Measurements from ENCODE around the gene CACNA1B.

The CACNA1B gene

DNA sequence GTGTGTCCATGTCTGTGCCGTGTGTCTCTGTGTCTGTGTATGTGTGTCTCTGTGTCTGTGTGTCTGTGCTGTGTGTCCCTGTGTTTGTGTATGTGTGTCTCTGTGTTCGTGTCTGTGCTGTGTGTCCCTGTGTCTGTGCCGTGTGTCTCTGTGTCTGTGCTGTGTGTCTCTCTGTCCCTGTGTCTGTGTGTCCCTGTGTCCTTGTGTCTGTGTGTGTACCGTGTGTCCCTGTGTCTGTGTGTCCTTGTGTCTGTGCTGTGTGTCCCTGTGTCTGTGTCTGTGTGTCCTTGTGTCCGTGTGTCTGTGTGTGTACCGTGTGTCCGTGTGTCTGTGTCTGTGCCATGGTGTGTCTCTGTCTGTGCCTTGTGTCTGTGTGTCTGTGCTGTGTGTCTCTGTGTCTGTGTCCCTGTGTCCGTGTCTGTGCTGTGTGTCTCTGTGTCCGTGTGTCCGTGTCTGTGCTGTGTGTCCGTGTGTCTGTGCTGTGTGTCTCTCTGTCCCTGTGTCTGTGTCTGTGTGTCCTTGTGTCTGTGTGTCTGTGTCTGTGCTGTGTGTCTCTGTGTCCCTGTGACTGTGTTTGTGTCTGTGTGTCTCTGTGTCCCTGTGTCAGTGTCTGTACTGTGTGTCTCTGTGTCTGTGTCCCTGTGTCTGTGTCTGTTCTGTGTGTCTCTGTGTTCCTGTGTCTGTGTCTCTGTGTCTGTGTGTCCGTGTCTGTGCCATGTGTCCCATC, 23.2 kb downstream of the CACNA1B start:
- H3K27me3 ChIP-seq (ENCODE audit: control insufficient read depth, insufficient read depth, low read length), result peaks cover 3% of the 10 kb centered on the region
- H3K4me1 ChIP-seq (ENCODE audit: control insufficient read depth, insufficient read depth, low read length), result no peaks in the 10 kb centered on the region
- H3K9ac ChIP-seq (ENCODE audit: low read length), result no peak overlapping the region
- no peak overlapping the region for H3K4me3 ChIP-seq (ENCODE audit: low read length)
- H3K9me3 ChIP-seq (ENCODE audit: control insufficient read depth, low read length), result no peaks in the 10 kb centered on the region
- no peaks in the 10 kb centered on the region for H3K36me3 ChIP-seq (ENCODE audit: control insufficient read depth, insufficient read depth, low read length)

DNA sequence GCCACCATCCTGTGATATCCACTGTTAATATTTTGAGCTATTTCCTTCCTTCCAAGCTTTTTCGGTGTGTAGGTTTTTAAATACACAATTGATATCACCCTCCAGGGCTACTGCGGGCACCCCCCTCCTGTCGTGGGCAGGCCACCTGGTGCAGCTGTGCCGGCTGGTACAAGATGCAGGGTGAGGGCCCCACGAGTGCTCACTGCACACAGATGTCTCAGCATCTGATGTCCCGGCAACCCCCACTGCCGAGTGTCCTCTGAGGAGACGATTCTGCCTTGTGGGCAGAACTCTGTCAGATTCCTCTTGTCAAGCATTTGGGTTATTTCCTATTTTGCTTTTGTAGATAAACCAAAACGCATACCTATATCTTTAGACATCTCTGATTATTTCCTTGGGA, 25.1 kb downstream of the CACNA1B start:
- H3K9me3 ChIP-seq (ENCODE audit: control insufficient read depth, low read length), result no peaks in the 10 kb centered on the region
- peaks cover 3% of the 10 kb centered on the region for H3K27me3 ChIP-seq (ENCODE audit: control insufficient read depth, insufficient read depth, low read length)
- no peaks in the 10 kb centered on the region for H3K4me1 ChIP-seq (ENCODE audit: control insufficient read depth, insufficient read depth, low read length)
- no peaks in the 10 kb centered on the region for H3K36me3 ChIP-seq (ENCODE audit: control insufficient read depth, insufficient read depth, low read length)
- H3K4me3 ChIP-seq (ENCODE audit: low read length), result no peak overlapping the region
- H3K9ac ChIP-seq (ENCODE audit: low read length), result no peak overlapping the region

DNA sequence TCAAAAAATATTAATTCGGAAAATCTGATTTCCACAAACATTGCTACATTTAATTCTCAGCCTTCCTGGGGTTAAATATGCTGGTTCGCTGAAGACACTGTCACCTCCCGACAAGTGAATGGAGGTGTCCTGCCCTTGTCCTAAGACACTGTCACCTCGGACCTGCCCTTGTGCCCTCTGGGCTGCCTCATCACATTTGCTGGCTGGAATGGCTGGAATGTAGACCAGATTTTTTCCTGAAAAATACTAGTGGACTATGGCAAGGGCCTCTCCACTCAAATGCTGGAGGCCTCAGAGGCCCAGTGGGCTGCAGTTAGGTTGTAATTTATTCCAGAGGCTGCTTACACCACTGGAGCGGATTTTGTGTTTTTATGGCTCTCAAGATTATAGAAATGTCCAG, 28.2 kb downstream of the CACNA1B start:
- Histone ChIP-seq H3K9ac (ENCODE audit: low read length) (no peak overlapping the region), H3K4me1 (ENCODE audit: control insufficient read depth, insufficient read depth, low read length) (no peaks in the 10 kb centered on the region), H3K36me3 (ENCODE audit: control insufficient read depth, insufficient read depth, low read length) (no peaks in the 10 kb centered on the region), H3K9me3 (ENCODE audit: control insufficient read depth, low read length) (no peaks in the 10 kb centered on the region), H3K4me3 (ENCODE audit: low read length) (no peak overlapping the region), H3K27me3 (ENCODE audit: control insufficient read depth, insufficient read depth, low read length) (peaks cover 3% of the 10 kb centered on the region)

DNA sequence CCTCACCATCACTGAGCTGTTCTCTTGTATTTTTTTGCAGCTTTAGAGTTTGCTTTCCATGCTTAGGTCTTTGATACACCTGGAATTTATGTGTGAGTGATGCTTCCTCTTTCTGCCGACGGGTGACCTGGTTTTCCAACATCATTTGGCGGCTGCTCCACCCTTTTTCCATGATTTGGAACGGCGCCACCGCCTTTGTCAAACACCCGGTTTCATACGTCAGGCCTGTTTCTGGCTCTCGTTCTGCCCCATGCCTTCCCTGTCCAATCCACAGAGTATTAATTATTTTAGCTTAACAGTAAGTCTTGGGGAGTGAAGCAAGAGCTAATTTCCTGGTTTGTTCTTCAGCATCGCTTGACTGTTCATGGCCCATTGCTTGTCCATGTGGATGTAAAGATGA, 30.2 kb downstream of the CACNA1B start:
- H3K4me1 ChIP-seq (ENCODE audit: control insufficient read depth, insufficient read depth, low read length), result no peaks in the 10 kb centered on the region
- H3K27me3 ChIP-seq (ENCODE audit: control insufficient read depth, insufficient read depth, low read length), result peaks cover 3% of the 10 kb centered on the region
- H3K36me3 ChIP-seq (ENCODE audit: control insufficient read depth, insufficient read depth, low read length), result no peaks in the 10 kb centered on the region
- no peaks in the 10 kb centered on the region for H3K9me3 ChIP-seq (ENCODE audit: control insufficient read depth, low read length)
- H3K9ac ChIP-seq (ENCODE audit: low read length), result no peak overlapping the region
- no peak overlapping the region for H3K4me3 ChIP-seq (ENCODE audit: low read length)

DNA sequence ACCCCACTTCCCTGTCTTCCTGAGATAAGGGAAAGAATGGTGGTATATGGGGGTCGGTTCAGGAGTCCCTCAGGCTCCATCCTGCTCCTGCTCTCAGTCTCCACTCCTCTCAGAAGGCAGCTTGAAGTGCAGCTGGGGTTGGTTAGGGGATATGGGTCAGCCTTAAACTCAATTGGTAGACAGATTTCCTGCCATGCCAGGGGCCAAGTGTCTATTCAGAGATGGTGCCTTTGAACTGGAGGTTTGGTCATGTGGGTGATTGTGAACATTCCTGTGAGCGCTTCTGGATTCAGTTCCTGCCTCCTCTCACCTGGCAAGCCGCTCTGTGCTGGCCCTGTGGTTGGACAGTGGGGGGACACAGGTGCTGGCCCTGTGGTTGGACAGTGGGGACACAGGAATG, 35.1 kb downstream of the CACNA1B start:
- H3K27me3 ChIP-seq (ENCODE audit: control insufficient read depth, insufficient read depth, low read length), result no peaks in the 10 kb centered on the region
- H3K36me3 ChIP-seq (ENCODE audit: control insufficient read depth, insufficient read depth, low read length), result no peaks in the 10 kb centered on the region
- no peak overlapping the region for H3K4me3 ChIP-seq (ENCODE audit: low read length)
- H3K9ac ChIP-seq (ENCODE audit: low read length), result no peak overlapping the region
- no peaks in the 10 kb centered on the region for H3K9me3 ChIP-seq (ENCODE audit: control insufficient read depth, low read length)
- no peaks in the 10 kb centered on the region for H3K4me1 ChIP-seq (ENCODE audit: control insufficient read depth, insufficient read depth, low read length)

DNA sequence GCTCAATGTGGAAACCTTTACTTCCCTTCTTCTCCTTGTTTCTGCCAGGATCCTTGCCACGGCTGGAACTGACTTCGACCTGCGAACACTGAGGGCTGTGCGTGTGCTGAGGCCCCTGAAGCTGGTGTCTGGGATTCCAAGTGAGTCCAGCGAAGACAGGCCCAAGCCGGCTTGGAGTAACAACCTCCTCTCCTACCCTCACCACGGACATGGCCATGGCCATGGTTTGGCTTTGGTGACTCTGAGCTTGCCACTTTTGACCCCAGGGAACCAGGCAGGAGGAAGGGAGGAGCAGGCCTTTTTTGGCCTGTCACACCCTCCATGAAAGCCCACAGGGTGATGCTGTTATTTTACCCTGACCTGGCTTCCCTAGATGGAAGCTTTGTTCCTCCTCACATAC, 35.5 kb downstream of the CACNA1B start:
- Histone ChIP-seq H3K9ac (ENCODE audit: low read length) (no peak overlapping the region), H3K36me3 (ENCODE audit: control insufficient read depth, insufficient read depth, low read length) (no peaks in the 10 kb centered on the region), H3K4me3 (ENCODE audit: low read length) (no peak overlapping the region), H3K4me1 (ENCODE audit: control insufficient read depth, insufficient read depth, low read length) (no peaks in the 10 kb centered on the region), H3K9me3 (ENCODE audit: control insufficient read depth, low read length) (no peaks in the 10 kb centered on the region), H3K27me3 (ENCODE audit: control insufficient read depth, insufficient read depth, low read length) (no peaks in the 10 kb centered on the region)

DNA sequence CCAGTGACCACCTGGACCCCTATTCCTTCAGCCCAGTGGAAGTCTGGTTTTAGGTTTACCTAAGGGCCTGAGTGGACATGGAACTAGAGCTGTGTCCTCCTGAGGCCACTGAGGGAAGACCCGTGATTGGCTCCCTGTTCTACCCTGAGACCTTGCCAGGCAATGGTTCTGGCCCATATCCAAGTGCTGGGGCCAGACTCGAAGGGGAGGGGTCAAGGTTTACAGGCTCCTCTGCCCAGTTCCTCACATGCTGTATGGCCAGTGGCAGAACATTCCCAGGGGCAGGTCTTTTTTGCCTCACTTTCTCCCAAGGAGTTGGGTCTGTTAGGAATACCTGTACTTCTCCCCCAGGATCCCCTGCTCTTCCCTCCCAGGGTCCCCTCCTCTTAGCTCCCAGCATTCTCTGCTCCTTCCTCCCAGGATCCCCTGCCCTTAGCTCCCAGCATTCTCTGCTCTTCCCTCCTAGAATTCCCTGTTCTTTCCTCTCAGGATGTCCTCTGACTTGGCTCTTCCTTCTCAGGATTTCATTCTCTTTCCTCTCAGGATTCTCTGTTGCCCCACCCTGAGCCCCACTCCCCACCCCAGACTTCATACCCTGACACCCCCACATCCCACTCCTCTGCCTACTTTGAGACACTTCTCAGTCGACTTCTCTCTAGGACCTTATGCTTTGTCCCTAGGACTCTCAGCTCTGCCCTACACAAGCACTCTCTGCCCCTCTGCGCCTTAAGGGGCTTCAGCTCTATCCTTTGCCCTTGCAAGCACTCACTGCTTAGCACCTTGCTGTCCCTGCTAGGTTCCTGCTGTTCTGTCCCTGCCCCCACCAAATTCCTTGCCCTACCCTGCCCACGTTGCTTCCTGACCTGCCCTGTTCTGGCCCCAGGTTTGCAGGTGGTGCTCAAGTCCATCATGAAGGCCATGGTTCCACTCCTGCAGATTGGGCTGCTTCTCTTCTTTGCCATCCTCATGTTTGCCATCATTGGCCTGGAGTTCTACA, 36.5 kb downstream of the CACNA1B start:
- Histone ChIP-seq H3K4me3 (ENCODE audit: low read length) (no peak overlapping the region), H3K27me3 (ENCODE audit: control insufficient read depth, insufficient read depth, low read length) (no peaks in the 10 kb centered on the region)

DNA sequence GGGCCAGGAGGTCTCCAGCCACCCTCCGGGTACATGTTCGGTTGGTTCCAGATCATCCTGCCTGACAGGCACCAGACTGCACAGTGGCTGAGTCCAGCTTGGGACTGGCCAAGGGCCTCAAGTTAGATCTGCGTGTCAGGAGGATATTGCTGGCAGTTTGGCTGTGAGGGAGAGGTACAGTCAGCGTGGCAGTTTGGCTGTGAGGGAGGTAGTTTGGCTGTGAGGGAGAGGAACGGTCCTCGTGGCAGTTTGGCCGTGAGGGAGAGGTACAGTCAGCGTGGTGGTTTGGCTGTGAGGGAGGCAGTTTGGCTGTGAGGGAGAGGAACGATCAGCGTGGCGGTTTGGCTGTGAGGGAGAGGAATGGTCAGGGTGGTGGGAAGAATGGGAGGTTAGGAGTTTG, 39.0 kb downstream of the CACNA1B start:
- Histone ChIP-seq H3K36me3 (ENCODE audit: control insufficient read depth, insufficient read depth, low read length) (no peaks in the 10 kb centered on the region), H3K4me1 (ENCODE audit: control insufficient read depth, insufficient read depth, low read length) (no peaks in the 10 kb centered on the region), H3K9me3 (ENCODE audit: control insufficient read depth, low read length) (no peaks in the 10 kb centered on the region), H3K27me3 (ENCODE audit: control insufficient read depth, insufficient read depth, low read length) (no peaks in the 10 kb centered on the region), H3K4me3 (ENCODE audit: low read length) (no peak overlapping the region), H3K9ac (ENCODE audit: low read length) (no peak overlapping the region)

More for the DNA sequence above, 36.5 kb downstream of the CACNA1B start:
- Histone ChIP-seq H3K9ac (ENCODE audit: low read length) (no peak overlapping the region), H3K36me3 (ENCODE audit: control insufficient read depth, insufficient read depth, low read length) (no peaks in the 10 kb centered on the region), H3K4me1 (ENCODE audit: control insufficient read depth, insufficient read depth, low read length) (no peaks in the 10 kb centered on the region), H3K9me3 (ENCODE audit: control insufficient read depth, low read length) (no peaks in the 10 kb centered on the region)

DNA sequence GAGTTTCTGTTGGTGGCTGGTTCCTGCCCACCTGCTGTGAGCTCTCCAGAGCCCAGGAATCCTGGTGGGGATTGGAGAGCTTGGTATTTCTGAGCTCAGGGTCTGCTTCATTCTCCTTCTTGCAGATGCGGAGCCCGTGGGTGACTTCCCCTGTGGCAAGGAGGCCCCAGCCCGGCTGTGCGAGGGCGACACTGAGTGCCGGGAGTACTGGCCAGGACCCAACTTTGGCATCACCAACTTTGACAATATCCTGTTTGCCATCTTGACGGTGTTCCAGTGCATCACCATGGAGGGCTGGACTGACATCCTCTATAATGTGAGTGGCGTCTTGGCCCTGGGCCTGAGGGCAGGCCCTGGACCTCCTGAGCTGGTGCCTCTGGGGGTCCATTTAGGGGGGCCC, 39.5 kb downstream of the CACNA1B start:
- Histone ChIP-seq H3K9ac (ENCODE audit: low read length) (no peak overlapping the region), H3K4me3 (ENCODE audit: low read length) (no peak overlapping the region), H3K36me3 (ENCODE audit: control insufficient read depth, insufficient read depth, low read length) (no peaks in the 10 kb centered on the region), H3K9me3 (ENCODE audit: control insufficient read depth, low read length) (no peaks in the 10 kb centered on the region), H3K27me3 (ENCODE audit: control insufficient read depth, insufficient read depth, low read length) (no peaks in the 10 kb centered on the region), H3K4me1 (ENCODE audit: control insufficient read depth, insufficient read depth, low read length) (no peaks in the 10 kb centered on the region)

DNA sequence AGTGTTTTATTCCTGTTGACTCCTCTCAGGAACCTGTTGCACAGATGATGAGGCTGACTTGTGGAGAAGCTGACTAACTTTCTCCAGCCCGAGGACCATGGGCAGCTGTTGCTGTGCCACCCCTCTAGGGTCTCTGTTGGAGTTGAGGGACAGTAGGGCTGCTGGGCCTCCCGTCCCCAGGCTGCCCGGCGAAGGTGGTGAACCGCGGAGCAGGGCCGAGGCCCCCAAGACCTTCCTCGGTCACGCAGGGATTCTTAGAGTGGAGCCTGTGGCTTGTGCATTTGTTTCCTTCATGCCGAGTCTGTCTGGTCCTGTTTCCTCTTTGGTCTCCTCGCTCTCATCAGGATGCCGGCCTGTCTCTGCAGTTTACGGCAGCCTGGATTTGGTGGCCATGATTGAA, 40.2 kb downstream of the CACNA1B start:
- H3K9me3 ChIP-seq (ENCODE audit: control insufficient read depth, low read length), result no peaks in the 10 kb centered on the region
- no peaks in the 10 kb centered on the region for H3K4me1 ChIP-seq (ENCODE audit: control insufficient read depth, insufficient read depth, low read length)
- no peaks in the 10 kb centered on the region for H3K36me3 ChIP-seq (ENCODE audit: control insufficient read depth, insufficient read depth, low read length)
- no peak overlapping the region for H3K9ac ChIP-seq (ENCODE audit: low read length)
- H3K4me3 ChIP-seq (ENCODE audit: low read length), result no peak overlapping the region
- H3K27me3 ChIP-seq (ENCODE audit: control insufficient read depth, insufficient read depth, low read length), result no peaks in the 10 kb centered on the region

DNA sequence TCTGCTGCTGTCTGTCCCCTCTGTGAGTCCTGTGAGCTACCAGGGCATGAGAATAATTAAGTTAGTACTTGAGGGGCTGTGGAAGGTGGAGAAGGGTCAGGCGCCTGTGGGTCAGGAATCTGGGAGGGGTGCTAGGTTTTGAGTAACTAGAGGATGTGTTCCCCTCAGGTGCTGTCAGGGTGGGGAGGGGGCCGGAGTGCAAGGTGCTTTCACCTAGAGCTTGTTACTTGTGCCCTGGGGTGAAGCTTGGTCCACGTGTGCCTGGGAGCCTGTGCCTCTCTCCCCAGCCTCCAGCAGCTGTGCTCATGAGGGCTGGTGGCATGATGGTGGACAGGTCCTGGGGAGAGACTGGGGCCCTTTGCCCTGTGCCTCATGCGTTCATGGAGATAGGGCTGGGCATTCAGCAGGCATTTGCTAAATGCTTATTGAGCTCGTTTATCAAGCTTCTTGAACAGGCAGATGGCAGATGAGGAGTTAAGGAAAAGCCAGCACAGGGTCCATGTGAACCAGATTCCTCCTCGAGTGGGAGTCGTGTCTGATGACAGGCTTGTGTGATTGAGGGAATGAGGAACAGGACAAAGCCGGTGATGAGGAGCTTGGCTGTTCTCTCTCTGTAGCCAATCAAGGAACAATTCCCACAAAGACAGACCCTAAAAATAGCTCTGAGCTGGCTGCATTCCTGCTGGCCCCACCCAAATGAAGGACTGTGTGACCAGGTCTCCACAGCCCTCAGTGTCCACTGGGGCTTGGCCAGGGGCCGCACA, 40.9 kb downstream of the CACNA1B start:
- H3K4me3 ChIP-seq (ENCODE audit: low read length), result no peak overlapping the region
- H3K27me3 ChIP-seq (ENCODE audit: control insufficient read depth, insufficient read depth, low read length), result no peaks in the 10 kb centered on the region
- H3K9ac ChIP-seq (ENCODE audit: low read length), result no peak overlapping the region
- no peaks in the 10 kb centered on the region for H3K4me1 ChIP-seq (ENCODE audit: control insufficient read depth, insufficient read depth, low read length)
- no peaks in the 10 kb centered on the region for H3K9me3 ChIP-seq (ENCODE audit: control insufficient read depth, low read length)
- H3K36me3 ChIP-seq (ENCODE audit: control insufficient read depth, insufficient read depth, low read length), result no peaks in the 10 kb centered on the region

DNA sequence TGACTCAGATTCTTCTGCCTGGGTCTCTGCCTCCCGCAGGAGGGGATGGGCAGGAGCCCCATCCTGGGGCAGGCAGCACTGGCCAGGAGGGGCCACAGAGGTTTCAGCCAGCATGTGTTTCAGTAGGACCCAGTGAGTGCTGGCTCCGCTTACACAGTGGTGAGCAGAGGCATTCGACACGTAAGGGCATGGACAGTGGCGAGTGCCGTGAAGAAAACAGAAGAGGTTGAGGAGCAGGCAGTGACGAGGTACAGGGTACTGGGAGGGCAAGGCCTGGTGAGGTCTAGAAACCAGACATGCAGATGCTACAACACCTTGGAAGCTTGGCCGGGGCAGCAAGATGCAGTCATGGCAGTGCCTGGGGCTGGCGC, 41.5 kb downstream of the CACNA1B start:
- Histone ChIP-seq H3K9me3 (ENCODE audit: control insufficient read depth, low read length) (no peaks in the 10 kb centered on the region), H3K36me3 (ENCODE audit: control insufficient read depth, insufficient read depth, low read length) (no peaks in the 10 kb centered on the region), H3K27me3 (ENCODE audit: control insufficient read depth, insufficient read depth, low read length) (no peaks in the 10 kb centered on the region), H3K9ac (ENCODE audit: low read length) (no peak overlapping the region), H3K4me3 (ENCODE audit: low read length) (no peak overlapping the region), H3K4me1 (ENCODE audit: control insufficient read depth, insufficient read depth, low read length) (no peaks in the 10 kb centered on the region)
